NCI-H187 treated with DMSO at 0.1 percent for 48 hours (cell line): ENCODE results near the gene PRTN3.
"Not testable (repeated sequence)": the region's sequence is repeated elsewhere in the genome, so short reads cannot be mapped to it uniquely, and the experiment has no call there.

ENCODE experiments used
- DNase-seq: peaks from one replicate; lab custom pipeline; 2025; lab: John Stamatoyannopoulos, UW

Gene PRTN3

GRCh38 chr19:848386-848921 lies 7.7 kb downstream of the PRTN3 start:
- no peak for DNase-seq

GRCh38 chr19:849195-849594 lies 8.4 kb downstream of the PRTN3 start:
- not testable (repeated sequence) for DNase-seq

- DNase-seq = no peak
Measured at GRCh38 chr19:850221-850978, 9.6 kb downstream of the PRTN3 start.

GRCh38 chr19:850979-851335 lies 10.2 kb downstream of the PRTN3 start:
- DNase-seq = no peak

GRCh38 chr19:852136-853013 lies 11.6 kb downstream of the PRTN3 start, which contains the start of gene ELANE:
Gene ELANE (plus strand): TSS chr19:852303. CDS start chr19:852329, 26 bp downstream.
- DNase-seq = no peak

- no peak for DNase-seq
Measured at GRCh38 chr19:853014-853585, 12.3 kb downstream of the PRTN3 start.

- DNase-seq = not testable (repeated sequence)
Measured at GRCh38 chr19:853614-854220, 12.9 kb downstream of the PRTN3 start.

GRCh38 chr19:854549-854948 lies 13.8 kb downstream of the PRTN3 start:
- no peak for DNase-seq

- DNase-seq = no peak
Measured at GRCh38 chr19:855142-855541, 14.3 kb downstream of the PRTN3 start.

GRCh38 chr19:855566-856120 lies 14.8 kb downstream of the PRTN3 start:
- DNase-seq = no peak

- DNase-seq = no peak
Measured at GRCh38 chr19:858284-858683, 17.5 kb downstream of the PRTN3 start.

- DNase-seq = no peak
Measured at GRCh38 chr19:858868-859843, 18.4 kb downstream of the PRTN3 start, which contains the start of gene CFD. Gene CFD (plus strand): TSS chr19:859664. CDS start chr19:859690, 26 bp downstream.

- DNase-seq = no peak
Measured at GRCh38 chr19:861141-861755, 20.4 kb downstream of the PRTN3 start.

GRCh38 chr19:861756-862580 lies 21.2 kb downstream of the PRTN3 start:
- no peak for DNase-seq

GRCh38 chr19:862581-863314 lies 21.9 kb downstream of the PRTN3 start:
- DNase-seq = no peak

- DNase-seq = no peak
Measured at GRCh38 chr19:863315-863620, 22.5 kb downstream of the PRTN3 start.

GRCh38 chr19:866769-867300 lies 26.0 kb downstream of the PRTN3 start:
- no peak for DNase-seq

GRCh38 chr19:867301-867793 lies 26.5 kb downstream of the PRTN3 start:
- DNase-seq = no peak
